Endothelial cell of umbilical vein (primary cell): ENCODE data around the gene MCC. TPM values are rescaled to one million over a fixed set of nuclear protein-coding genes. Genes with fewer than 3 reads are reported as not detected.

Experiments used
- BruUV-seq: library from RNA; stranded (reverse); fragments of 400-500 nt; replicated peaks from 2 replicates; lab custom pipeline; 2021; lab: Mats Ljungman, UMichigan
- CTCF ChIA-PET: fragments of 300-600, 350-600 bp; sonication (Branson Sonifier 250); formaldehyde crosslinking; loops from one replicate; lab custom pipeline; 2021; ENCODE audit warnings: antibody characterized with exemption, inconsistent platforms; lab: Charles Lee
- POLR2A ChIA-PET: fragments of 300-600, 350-600 bp; sonication (Branson Sonifier 250); formaldehyde crosslinking; loops from one replicate; lab custom pipeline; 2021; ENCODE audit warnings: antibody characterized with exemption, inconsistent platforms; lab: Charles Lee
- DNase-seq: peaks from one replicate; pipeline ENCODE4 v3.0.0-alpha.2; 2011; ENCODE audit warnings: low read depth, low spot score
- FAIRE-seq: peaks from 2 replicates; lab custom pipeline; 2011; peaks lifted over from hg19 to GRCh38; lab: Jason Lieb, UNC
- H2AFZ ChIP-seq: 2 replicates; pipeline ENCODE4 v1.6.0; 2012; ENCODE audit warnings: low read depth, low read length, control low read depth, inconsistent platforms
- H3K27ac ChIP-seq: 2 replicates; pipeline ENCODE4 v1.5.1; 2011; ENCODE audit warnings: low read depth, mild to moderate bottlenecking, control low read depth, low read length, moderate library complexity; ENCODE audit not compliant: insufficient read depth
- H3K27me3 ChIP-seq, 2 experiments: 2 replicates each; pipeline versions ENCODE4 v1.6.0 to v1.6.1; 2011; ENCODE audit warnings: low read length in 2 of 2, mixed read lengths in 1 of 2; ENCODE audit not compliant: control insufficient read depth in 2 of 2, insufficient read depth in 2 of 2
- H3K36me3 ChIP-seq, 2 experiments: 2 replicates in 1 of 2; 3 replicates in 1 of 2; pipeline ENCODE4 v1.5.1; 2011; ENCODE audit warnings: low read length in 2 of 2, mild to moderate bottlenecking in 1 of 2, moderate library complexity in 1 of 2; ENCODE audit not compliant: control insufficient read depth in 2 of 2, insufficient read depth in 2 of 2; ENCODE audit errors: extremely low read depth in 1 of 2
- H3K4me1 ChIP-seq: 3 replicates; pipeline ENCODE4 v1.5.1; 2011; ENCODE audit warnings: mild to moderate bottlenecking, low read length; ENCODE audit not compliant: control insufficient read depth, insufficient read depth; ENCODE audit errors: extremely low read depth
- H3K4me2 ChIP-seq: 2 replicates; pipeline ENCODE4 v1.6.1; 2011; ENCODE audit warnings: low read length, control low read depth, mixed read lengths; ENCODE audit not compliant: insufficient read depth
- H3K4me3 ChIP-seq, 3 experiments: fragments of 200-600 bp in 1 of 3; sonication (generic), shearing (Covaris generic) in 1 of 3; replicated peaks in 1 of 3; 2 replicates each; pipeline ENCODE4 v1.5.1; 2011 to 2016; ENCODE audit warnings: control low read depth in 3 of 3, low read length in 3 of 3, mild to moderate bottlenecking in 2 of 3, inconsistent platforms in 1 of 3, low read depth in 1 of 3, moderate library complexity in 1 of 3; ENCODE audit not compliant: insufficient read depth in 1 of 3
- H3K79me2 ChIP-seq: 2 replicates; pipeline ENCODE4 v1.6.0; 2012; ENCODE audit warnings: low read length, inconsistent platforms; ENCODE audit not compliant: control insufficient read depth, insufficient read depth
- H3K9ac ChIP-seq: replicated peaks from 2 replicates; pipeline ENCODE3; 2011; ENCODE audit warnings: low read length, control low read depth; ENCODE audit not compliant: insufficient read depth; ENCODE audit errors: extremely low read depth
- H3K9me1 ChIP-seq: replicated peaks from 3 replicates; pipeline ENCODE4 v1.6.0; 2011; ENCODE audit warnings: mild to moderate bottlenecking, low read length; ENCODE audit not compliant: control insufficient read depth, insufficient read depth; ENCODE audit errors: extremely low read depth
- H3K9me3 ChIP-seq: replicated peaks from 2 replicates; pipeline ENCODE4 v1.5.1; 2012; ENCODE audit warnings: low read length, inconsistent platforms; ENCODE audit not compliant: control insufficient read depth, insufficient read depth
- H4K20me1 ChIP-seq: replicated peaks from 2 replicates; pipeline ENCODE3; 2011; ENCODE audit warnings: mild to moderate bottlenecking, low read length; ENCODE audit not compliant: control insufficient read depth, insufficient read depth; ENCODE audit errors: extremely low read depth
- CTCF ChIP-seq, 2 donors: IDR thresholded peaks; 1 replicate in 1 of 2; 2 replicates in 1 of 2; pipeline ENCODE4 v1.5.1; 2011; ENCODE audit warnings: low read length in 2 of 2, mild to moderate bottlenecking in 2 of 2, moderate library complexity in 2 of 2, control low read depth in 1 of 2, inconsistent platforms in 1 of 2, low read depth in 1 of 2; ENCODE audit not compliant: insufficient read depth in 1 of 2; ENCODE audit errors: extremely low read depth in 1 of 2
- EZH2 ChIP-seq: IDR thresholded peaks from 2 replicates; pipeline ENCODE4 v1.6.1; 2012; ENCODE audit warnings: borderline replicate concordance, low read depth, mild to moderate bottlenecking, moderate library complexity, low read length, inconsistent platforms; ENCODE audit not compliant: severe bottlenecking
- FOS ChIP-seq: IDR thresholded peaks from 2 replicates; pipeline ENCODE4 v1.6.1; 2011; ENCODE audit warnings: mild to moderate bottlenecking, low read length, moderate library complexity, borderline replicate concordance; ENCODE audit not compliant: insufficient read depth
- GATA2 ChIP-seq: IDR thresholded peaks from 2 replicates; pipeline ENCODE4 v1.7.0; 2011; ENCODE audit warnings: low read depth, mild to moderate bottlenecking, moderate library complexity, mixed read lengths, low read length; ENCODE audit not compliant: insufficient read length, insufficient read depth
- JUN ChIP-seq: IDR thresholded peaks from 2 replicates; pipeline ENCODE4 v1.6.1; 2011; ENCODE audit warnings: borderline replicate concordance, low read depth; ENCODE audit not compliant: insufficient read length, insufficient read depth
- MAX ChIP-seq: IDR thresholded peaks from 2 replicates; pipeline ENCODE4 v1.6.1; 2011; ENCODE audit not compliant: insufficient read depth, insufficient read length
- MYC ChIP-seq: IDR thresholded peaks from one replicate; pipeline ENCODE4 v1.6.1; 2011; ENCODE audit warnings: mild to moderate bottlenecking, low read depth, low read length
- POLR2A ChIP-seq: IDR thresholded peaks from 2 replicates; pipeline ENCODE4 v1.6.1; 2012; ENCODE audit warnings: low read depth, mild to moderate bottlenecking, control low read depth, low read length
- POLR2AphosphoS5 ChIP-seq: IDR thresholded peaks from 2 replicates; pipeline ENCODE4 v1.6.1; 2012; ENCODE audit warnings: low read depth, mild to moderate bottlenecking, control low read depth, low read length, moderate library complexity; ENCODE audit not compliant: insufficient read depth
- dilution Hi-C: fragments of 300-500 bp; cut with MboI; formaldehyde crosslinking; loops from one replicate; pipeline ENCODE4 v1.15.0; 2019; ENCODE audit warnings: low sequenced_read_pairs; ENCODE audit not compliant: extremely low pct_ligation_motif_present
- intact Hi-C: fragments of 100-400 bp; cut with micrococcal nuclease; formaldehyde crosslinking; loops from one replicate; pipeline ENCODE4 v1.10.0; 2022
- polyA plus RNA-seq, 4 experiments: library from polyadenylated mRNA; depleted of rRNA in 3 of 4; stranded (reverse) in 3 of 4; unstranded in 1 of 4; fragments of >200 nt; gene quantifications; 2 replicates each; pipeline versions ENCODE4 v1.2.1 to v1.2.3, GENCODE V29; 2011 to 2012; ENCODE audit warnings: missing spikeins in 1 of 4
- total RNA-seq: library from RNA; stranded (reverse); gene quantifications from 2 replicates; pipeline ENCODE4 v1.2.3, GENCODE V29; 2021

Gene MCC
- total and polyA plus RNA-seq, 2 donors (not counting 3 experiments of a cell fraction or from before 2014, with no cell fraction given), result 6.9 to 27.5 TPM

GRCh38 chr5:113233606-113234005 is 254.6 kb downstream of the MCC start:
- H2AFZ ChIP-seq, result no peak overlapping the region
- no peak overlapping the region for H3K9ac ChIP-seq
- DNase-seq (no peak), FAIRE-seq (no peak)
- dilution Hi-C loops, result no loop called here
- no peak overlapping the region for H3K4me3 ChIP-seq
- TF ChIP-seq JUN (no peak), MAX (no peak), FOS (no peak), POLR2AphosphoS5 (no peak), EZH2 (no peak), POLR2A (no peak), MYC (no peak), CTCF (IDR thresholded peaks at IDR 0.05; ENCODE audit: extremely low read depth in 1 of 2, insufficient read depth in 1 of 2, low read depth in 1 of 2, low read length in 2 of 2) (no peak), GATA2 (no peak)
- H3K4me2 ChIP-seq, result no peak overlapping the region
- H3K79me2 ChIP-seq, result no peaks in the 10 kb centered on the region
- no peaks in the 10 kb centered on the region for H4K20me1 ChIP-seq
- peaks cover 15% of the 10 kb centered on the region for H3K4me1 ChIP-seq
- H3K9me3 ChIP-seq, result no peaks in the 10 kb centered on the region
- H3K27me3 ChIP-seq, result no peaks in the 10 kb centered on the region
- intact Hi-C loops, result loop anchor here (10.0 kb wide), 1 partner anchor 281 kb away; the partner anchor contains the start of gene YTHDC2
- no peak overlapping the region for H3K27ac ChIP-seq
- H3K36me3 ChIP-seq, result no peaks in the 10 kb centered on the region
- no TSS peak for BruUV-seq
- peaks cover 3% of the 10 kb centered on the region for H3K9me1 ChIP-seq
- ChIA-PET CTCF (interaction anchor here (1.4 to 1.6 kb wide), 2 partner anchors 11 to 238 kb away, joined by 3 to 4 read pairs; no protein-coding TSS in a partner anchor), POLR2A (no interaction called here)
